Stimulated activated CD8-positive, alpha-beta memory T cell treated with anti-CD3 and anti-CD28 coated beads, Interleukin-4, amount 100 ng/mL, for 48 hours (primary cell): ENCODE results near the gene KCNAB1.

Source experiments
- DNase-seq: peaks from one replicate; pipeline ENCODE4 v3.0.0-alpha.2; 2020

KCNAB1 gene

DNA sequence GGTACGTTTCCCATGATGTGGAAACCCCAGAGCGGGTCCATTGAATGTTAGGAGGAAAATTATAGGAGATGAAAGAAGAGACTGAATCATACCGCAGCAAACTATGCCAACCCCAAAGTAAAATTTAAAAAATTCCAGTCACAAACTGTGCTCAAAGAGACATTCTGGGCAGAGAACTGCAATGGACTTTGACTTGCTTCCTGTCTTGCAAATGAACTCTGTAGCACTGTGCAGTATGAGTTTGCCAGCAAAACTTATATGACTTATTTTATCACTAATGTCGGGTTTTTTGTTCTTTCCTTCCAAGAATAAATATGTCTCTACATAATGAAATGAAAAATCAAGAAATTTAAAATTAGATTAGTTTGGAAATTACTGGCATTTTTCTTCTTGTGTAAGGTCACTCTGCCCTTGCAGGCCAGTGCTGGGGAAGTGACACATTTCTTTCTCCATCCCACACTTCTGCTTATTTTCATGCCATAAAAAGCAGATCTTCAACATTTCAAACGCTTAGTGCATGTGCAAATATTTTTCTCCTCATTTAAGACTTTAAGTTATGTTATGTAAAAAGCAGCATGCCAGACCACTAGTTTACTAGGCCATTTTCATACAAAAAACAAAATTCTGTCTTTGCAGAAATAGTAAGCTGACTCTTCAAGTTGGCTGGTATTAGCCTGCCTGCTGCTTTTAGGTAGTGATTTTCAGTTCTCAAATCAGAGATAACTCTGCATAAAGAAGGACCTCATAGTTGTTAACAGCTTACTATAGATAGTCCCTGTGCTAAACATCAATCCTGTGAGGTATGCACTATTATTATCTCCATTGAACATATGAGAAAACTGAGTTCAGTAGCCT, 466.8 kb downstream of the KCNAB1 start:
- DNase-seq = no peak

DNA sequence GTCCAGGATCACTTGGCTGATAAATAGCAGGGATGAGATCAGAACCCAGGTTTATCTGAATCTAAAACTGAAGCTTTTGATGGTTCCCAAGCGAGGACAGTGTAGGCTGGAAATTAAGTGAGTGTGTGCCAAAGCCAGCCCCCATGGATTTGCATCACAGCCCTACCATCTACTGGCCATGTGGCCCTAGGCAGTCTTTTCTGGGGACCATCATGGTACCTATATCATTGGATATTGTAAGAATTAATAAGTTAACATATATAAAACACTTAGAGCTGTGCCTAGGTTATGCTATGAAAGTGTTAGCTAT, 467.3 kb downstream of the KCNAB1 start:
- no peak for DNase-seq
